GM21515 (cell line): ENCODE results near the gene LONP1.
"Not testable (repeated sequence)": the region's sequence is repeated elsewhere in the genome, so short reads cannot be mapped to it uniquely, and the experiment has no call there.

ENCODE experiments used
- ATAC-seq: cut with Tn5 transposase; IDR thresholded peaks from one replicate; pipeline ENCODE4 v1.9.1; 2021; ENCODE audit not compliant: unreplicated experiment

The LONP1 gene

DNA sequence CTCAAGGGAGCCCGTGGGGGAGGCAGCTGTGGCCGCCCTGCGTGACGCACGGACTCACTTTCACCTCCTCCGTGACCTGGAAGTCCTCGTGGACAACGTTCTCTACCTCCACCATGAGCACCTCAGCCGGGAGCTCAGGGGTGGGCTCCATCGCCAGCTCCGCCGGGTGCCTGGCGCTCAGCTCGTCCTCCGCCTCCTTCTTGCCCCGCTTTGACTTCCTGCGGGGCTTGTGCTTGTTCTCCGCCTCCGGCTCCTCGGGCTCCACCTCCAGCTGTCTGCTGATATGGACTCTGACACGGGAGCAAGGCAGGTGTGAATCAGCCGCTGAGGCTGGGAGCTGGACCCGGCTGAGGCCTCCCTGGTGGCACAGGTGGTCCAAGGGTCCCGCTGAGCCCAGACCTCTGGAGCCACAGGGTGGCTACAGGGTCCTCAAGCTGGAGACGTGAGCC lies 8.2 kb downstream of the LONP1 start:
- no peak for ATAC-seq

DNA sequence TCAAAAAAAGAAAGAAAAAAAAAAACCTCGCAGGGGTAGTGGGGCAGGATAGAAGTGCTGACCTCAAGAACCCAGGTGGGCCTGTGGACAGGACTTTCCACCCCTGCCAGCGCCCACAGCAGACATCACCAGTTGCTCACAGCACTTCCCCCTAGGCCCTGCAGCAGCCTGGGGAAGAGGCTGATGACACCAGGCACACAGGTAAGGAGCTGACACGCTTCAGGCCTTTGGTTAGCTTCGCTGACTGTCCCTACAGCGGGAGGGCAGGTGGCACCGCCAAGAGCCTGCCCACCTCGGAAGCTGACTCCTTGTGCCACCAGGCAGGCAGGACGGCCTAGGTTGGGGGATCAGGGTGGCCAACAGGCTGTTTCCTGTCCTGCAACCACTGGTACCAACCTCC lies 8.9 kb downstream of the LONP1 start:
- ATAC-seq = no peak

DNA sequence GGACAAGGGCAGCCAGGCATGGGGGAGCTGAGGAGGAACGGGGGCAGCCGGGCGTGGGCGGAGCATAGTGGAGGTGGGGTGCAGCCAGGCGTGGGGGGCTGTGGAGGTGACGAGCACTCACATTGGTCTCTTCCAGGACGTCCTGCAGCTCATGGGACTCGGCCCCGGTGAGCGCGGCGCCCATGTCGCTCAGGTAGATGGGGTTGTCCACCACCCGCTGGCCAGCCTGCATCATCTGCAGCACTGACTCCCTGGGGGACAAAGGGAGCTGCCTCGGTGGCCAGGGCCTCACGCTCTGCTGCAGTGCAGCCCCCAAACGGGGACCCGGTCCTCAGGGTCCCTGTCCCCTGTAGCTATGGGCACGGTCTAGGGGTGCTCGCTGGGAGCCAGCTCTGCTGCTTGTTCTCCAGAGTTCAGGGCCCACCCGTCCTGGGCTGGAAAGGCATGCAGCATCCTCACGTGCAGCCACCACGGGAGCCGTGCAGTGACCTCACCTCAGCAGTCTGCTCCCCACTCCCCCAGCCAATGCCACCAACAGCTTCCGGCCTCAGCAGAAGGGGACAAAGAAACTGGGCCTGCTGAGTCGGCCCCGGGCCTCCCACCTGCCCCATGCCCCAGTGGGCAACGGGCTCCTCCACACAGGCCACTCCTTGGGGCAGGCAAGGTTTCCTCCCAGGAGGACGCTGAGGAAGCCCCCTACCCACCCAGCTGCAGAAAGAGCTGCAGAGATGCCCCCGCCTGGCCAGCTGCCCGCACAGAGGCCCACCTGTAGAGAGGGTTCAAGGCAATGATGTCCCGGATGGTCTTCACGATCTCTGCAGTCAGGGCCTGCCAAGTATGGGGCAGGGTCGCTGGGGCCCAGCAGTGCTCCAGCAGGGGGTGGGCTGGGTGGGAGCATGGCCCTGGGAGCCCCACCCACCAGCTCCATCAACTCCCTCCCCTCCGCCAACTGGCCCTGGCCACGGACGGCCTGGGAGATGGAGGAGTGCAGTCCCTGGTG lies 12.1 kb downstream of the LONP1 start:
- no peak for ATAC-seq

DNA sequence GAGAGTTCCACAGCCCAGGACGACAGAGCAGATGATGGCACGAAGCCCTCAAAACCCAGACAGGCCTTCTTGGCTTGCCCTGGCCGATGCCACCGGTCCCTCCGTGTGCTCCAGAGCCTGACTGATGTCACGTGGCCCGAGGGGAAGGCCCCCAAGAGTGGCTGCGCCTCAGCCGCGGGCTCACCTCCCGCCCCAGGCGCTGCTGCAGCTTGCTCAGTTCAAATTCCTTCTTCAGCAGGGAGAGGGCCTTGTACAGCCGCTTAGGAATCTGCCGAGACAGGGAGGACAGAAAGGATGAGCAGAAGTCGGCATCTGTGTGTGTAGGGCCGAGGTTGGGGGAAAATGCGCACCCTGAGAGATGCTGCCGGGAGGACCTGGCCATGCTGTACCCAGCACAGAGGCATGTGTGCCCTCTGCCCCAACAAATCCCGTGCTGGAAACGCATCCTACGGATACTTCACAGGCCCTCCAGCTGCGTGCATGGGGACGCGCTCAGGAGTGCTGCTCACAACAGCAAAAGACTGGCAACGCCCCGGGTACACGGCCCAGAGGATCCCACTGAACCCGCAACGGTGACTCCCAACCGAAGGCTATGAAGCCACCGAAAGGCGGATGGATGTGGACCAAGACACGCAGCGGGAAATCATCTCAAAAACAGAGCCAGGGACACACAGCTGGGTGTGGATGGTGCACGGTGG lies 12.9 kb downstream of the LONP1 start:
- no peak for ATAC-seq

DNA sequence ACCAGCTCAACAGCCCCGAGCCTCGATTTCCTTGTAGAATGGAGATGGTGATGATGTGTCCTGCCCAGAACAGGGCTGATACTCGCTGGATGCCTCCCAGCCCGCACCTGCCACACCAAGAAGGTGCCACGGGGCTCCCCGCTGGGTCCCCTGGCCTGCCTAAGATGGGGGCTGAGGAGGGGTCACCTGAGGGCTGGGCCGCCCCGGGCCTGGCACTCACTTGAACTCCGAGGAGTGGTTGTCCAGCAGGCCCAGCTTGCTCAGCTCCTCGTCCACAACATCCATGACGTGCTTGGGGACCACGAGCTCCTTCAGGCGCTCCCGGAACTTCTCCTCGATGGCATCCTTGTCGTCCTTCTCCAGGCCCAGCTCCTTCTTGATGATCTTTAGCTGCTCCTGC lies 14.4 kb downstream of the LONP1 start:
- no peak for ATAC-seq

DNA sequence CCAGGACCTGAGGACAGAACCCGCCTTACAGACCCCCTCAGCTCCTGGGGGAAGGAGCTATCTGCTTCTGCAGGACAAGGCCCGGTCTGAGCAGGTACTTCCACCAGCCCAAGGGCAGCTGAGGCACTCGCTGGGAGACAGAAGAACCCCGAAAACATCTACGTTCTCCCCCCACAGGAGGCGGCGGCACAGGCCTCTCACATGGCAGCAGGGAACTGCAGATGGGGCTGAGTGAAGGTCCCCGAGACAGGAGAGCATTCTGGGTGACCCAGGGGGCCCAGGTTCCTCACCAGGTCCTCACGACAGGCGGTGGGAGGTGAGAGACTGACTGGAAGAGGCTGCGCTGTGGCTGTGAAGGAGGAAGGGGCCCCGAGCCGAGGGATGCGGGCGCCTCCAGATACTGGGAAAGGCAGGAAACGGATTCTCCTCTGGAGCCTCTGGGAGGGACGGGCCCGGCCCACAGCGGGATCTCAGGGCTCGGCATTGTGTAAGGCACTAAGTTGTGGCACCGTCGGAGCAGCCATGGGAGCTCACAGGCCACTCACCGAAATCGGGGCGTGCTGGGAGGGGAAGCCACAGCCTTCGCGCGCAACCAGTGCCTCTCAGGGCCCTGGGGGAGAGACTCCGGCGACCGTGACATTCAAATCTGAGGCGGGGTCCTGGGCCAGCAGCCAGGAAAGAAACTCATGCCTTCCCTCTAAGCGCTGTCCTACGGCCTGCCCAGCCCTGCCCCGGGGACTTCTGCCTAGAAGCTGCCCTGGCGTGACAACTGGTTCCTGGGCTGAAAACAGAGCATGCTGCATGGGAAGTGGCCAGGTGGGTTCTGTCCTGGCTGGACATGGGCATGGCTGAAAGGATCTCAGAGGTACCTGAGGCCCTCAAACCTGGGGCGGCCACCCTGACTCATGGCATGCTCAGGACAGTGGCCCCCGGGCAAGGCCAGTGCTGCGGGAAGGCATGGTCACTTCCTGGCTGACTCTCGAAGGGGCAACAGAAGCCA lies 15.8 kb downstream of the LONP1 start:
- ATAC-seq = no peak

DNA sequence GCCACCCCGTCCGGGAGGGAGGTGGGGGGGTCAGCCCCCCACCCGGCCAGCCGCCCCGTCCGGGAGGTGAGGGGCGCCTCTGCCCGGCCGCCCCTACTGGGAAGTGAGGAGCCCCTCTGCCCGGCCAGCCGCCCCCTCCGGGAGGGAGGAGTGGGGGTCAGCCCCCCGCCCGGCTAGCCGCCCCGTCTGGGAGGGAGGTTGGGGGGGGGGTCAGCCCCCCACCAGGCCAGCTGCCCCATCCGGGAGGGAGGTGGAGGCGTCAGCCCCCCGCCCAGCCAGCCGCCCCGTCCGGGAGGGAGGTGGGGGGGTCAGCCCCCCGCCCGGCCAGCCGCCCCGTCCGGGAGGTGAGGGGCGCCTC lies 17.9 kb downstream of the LONP1 start:
- ATAC-seq = not testable (repeated sequence)

DNA sequence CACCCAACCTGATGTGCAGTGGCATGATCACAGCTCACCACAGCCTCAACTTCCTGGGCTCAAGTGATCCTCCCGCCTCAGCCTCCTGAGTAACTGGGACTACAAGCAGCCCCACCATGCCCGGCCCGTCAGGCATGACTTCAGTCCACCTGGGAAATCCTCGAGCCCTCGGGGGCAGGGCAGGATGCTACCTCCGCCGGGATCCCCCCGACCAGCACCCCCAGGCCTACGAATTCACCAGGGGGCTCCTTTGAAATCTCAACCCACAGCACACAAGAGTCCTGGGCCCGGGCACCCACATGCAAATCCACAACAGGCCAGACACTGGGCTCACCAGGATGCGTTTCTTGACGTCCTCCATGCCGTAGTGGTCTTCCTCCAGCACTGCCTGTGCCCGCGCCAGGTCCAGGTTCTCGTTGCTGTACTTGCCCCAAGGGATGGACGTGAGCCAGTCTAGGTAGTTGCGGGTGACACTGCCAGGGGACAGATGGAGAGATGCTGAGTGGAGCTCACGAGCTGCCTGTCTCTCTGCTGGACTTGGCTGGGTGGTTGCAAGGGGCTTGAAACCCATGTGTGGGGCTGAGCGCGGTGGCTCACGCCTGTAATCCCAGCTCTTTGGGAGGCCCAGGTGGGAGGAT lies 19.4 kb downstream of the LONP1 start:
- ATAC-seq = no peak

DNA sequence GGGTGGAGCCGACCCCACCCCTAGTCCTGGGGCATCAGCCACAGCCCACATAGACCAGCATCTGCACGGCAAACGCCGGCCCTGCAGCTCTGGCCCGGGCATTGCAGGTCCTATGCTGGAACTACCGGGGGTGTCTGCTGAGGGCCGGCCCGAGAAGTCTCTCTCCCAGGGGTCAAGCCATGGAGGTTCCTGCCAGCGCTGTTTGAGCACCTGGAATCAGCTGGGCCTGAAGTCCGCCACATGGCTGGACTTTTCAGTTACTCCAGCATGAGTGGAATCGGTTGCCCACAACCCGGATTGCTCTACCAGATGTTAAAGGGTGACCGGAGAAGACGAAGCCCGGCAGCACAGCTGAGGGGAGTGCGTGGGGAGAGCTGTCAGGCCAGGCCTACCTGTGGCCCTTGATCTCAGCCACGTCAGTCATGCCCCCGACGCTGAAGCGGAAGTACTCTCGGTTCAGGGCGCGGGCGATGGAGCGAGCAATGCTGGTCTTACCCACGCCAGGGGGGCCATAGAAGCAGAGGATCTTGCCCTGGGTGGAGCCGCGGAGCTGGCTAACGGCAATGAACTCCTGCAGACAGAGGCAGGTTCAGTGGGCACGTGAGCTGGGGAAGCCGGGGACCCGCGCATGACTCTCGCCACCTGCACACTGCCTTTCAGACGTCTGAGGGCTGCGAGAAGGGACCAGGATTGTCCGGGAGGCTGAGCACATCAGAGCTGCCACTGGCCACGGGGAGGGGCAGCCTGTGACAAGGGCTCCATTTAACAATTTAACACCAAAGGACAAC lies 21.1 kb downstream of the LONP1 start:
- no peak for ATAC-seq

DNA sequence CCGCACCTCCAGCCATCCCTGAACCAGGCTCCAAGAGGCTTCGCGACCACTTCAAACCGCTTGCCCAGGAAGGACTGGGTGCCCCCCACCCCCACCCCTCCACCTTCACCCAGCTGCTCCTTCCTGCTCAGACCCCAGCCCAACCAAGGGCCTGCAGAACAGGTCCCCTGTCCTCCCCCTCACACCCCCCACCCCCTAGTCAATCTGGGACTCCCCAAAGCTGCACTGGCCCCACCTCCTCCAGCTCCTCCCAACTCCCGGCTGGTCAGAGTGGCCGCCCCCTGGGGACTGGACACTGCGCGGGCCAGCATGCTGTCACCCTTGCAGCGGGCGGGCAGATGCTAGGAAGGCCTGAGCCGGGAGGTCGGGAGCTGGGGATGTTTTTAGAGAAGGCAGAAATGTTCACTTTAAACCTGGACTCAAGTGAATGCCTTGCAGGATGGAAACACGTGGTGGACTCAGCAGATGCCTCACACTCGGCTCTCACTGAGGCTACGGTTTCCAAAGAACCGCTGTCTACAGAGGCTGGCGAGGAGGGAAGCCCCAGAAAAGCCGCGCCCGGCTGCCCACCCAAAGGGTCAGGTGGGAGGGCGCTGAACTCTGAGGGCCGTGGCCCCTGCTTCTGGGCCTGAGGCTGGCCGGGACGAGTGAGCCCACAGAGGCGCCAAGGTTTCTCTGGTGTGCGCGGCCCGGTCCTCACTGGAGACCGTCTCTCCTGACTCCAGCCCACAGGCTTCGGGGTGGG lies 21.9 kb downstream of the LONP1 start:
- ATAC-seq = no peak

DNA sequence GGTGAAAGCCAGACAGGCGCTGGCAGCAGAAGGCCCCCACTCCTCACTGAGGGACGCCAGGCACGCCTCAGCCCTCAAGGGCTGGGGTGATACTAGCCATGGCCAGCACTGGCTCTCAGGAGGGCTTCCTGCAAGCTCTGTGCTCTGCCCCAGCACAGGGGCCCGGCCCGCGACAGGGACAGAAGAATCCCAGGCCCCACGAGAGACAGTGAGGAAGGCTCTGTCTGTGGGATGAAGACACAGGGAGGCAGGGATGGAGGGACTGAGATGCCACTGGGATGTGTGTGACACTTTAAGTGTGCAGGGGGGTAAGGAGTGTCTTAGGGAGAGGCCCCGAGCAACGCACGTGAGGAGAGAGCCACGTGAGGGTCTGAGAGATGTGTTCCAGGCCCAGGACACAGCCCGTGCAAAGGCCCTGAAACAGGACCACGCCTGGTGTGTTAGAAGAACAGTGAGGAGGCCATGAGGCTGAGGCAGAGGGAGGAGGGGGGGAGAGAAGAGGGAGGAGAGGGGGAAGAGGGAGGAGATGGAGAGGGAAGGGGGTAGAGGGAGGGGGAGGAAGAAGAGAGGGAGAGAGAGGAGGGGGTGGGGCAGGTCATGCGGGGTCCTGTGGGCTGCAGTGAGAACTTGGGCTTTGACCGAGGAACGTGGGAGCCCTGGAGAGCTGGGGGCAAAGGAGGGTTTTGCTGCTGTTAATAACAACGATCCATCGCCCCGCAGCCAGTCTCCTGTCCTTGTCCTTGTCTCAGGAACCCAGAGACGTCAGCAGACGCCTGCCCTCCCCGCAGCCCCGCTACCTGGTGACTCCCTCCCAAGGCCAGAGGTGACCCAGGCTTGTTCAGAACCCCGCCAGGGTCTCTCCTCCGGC lies 22.7 kb downstream of the LONP1 start:
- ATAC-seq = no peak

DNA sequence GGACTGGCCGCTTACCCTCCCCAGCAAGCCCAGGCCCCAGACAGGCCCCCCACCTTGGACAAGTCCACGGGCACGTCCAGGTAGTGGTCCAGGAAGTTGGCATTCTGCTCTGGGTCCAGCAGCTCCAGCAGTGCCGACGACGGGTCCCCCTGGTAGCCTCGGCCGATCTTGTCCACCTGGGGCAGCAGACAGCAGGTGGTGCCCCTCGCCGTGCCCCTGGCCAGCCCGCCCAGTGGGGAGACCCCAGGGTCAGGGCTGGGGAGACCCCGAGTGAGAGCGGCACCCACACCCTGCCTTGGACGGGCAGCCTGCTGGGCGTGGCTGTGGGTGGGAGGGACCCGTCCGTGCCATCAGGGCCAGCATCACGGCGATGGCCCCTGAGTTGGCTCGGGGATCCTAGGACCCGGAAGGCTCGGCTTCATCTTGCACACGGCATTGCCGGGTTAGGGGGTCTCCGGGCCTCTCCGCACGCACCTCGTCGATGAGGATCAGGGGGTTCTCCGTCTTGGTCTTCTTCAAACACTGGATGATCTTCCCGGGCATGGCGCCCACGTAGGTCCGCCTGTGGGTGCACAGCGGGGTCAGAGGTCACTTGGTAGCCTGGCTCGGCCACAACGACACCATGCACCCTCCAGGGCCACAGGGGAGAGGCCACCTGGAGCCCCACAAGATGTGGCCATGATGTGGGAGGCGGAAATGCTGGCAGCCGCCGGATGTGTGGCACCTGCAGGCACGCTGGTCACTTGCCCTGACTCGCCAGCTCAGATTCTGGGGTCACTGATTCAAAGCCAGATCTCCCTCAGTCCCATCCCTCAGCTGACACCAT lies 23.5 kb downstream of the LONP1 start:
- no peak for ATAC-seq

DNA sequence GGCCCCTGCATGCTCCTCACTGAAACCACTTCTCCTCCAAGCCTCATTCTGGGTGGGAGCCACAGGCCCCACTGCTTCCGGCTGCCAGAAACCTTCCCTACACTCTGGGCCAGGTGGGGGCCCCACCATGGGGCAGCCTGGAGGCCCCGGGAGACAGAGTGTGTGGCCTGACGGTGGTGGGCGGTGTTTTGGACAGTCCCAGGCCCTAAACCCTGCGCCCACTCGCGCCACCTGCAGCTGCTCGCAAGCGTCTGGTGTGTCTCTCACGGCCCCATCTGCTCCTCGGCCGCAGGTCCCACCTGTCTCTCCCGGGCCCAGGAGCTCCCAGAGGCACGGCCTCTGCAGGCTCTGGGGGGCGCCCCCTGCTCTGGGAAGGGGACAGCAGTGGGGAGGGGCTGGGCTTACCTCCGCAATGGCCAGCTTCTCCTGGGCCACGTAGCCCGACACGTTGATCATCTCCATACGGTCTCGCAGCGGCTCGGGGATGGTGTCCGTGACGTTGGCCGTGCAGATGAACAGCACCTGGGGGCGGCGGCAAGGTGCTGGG lies 24.2 kb downstream of the LONP1 start:
- ATAC-seq = no peak

DNA sequence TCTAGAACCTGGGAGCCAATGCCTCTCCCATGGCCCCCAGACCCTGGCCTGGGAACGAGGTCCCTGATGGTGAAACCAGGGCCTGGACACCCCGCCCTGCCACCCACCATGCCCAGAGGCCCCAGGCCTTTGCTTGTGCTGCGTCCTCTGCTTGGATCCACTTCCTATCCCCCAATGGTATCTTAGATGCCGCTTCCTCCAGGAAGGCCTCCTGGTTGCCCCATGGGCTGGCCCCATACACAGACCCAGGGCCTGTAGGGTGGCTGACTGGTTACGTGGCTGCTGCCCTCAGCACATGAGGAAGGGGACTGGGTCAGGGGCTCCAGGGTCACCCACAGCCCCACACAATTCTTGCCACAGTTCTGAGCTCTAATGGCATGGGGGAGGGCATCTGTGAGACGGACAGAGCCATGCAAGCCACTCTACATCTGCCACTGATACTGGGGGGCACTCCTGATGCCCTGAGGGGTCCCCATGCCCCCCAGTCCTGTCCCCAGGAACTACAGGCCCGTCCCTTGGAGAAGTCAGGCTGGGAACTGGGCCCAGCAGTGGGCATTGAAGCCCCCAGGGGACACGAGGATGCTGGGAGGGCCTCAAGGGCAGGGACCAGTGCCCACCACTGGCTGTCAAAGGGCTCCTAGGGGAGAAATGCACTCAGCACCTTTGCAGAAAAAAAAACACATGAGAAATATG lies 24.8 kb downstream of the LONP1 start:
- ATAC-seq = no peak

DNA sequence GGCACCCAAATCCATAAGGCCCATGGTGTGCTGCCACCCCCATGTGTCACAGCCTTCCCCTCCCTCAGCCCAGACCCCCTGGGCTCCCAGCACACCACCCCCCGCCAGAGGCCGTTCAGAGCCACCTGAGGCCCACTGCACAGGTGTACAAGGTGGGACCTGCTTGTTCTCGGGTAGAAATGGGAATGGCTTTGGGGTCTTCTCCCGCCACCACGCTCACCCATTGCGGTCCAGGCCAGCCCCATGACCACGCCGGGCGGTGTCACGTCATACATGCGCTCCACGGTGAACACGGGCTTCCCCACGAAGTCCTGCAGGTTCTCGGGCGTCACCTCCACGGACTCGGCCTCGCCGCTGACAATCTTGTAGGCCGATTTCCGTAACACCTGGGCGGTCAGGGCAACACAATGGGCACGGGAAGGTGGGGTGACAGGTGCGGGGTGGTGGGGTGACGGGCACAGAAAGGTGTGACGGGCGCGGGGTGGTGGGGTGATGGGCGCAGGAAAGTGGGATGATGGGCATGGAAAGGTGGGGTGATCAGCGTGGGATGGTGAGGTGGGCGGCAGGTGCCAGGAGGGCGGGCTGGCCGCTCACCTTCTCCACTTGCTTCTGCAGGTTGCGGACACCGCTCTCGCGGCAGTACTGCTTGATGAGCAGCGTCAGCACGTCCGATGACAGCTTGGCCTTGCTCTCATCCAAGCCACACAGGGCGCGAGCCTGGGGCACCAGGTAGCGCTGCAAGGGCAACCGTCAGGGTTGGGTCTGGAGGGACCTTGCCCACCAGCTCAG lies 25.6 kb downstream of the LONP1 start:
- no peak for ATAC-seq
